HG03460 (cell line): ENCODE results near the gene TFAP2A.

Source experiments
- ATAC-seq: cut with Tn5 transposase; IDR thresholded peaks from one replicate; pipeline ENCODE4 v1.9.1; 2021; ENCODE audit not compliant: unreplicated experiment

Gene TFAP2A

DNA sequence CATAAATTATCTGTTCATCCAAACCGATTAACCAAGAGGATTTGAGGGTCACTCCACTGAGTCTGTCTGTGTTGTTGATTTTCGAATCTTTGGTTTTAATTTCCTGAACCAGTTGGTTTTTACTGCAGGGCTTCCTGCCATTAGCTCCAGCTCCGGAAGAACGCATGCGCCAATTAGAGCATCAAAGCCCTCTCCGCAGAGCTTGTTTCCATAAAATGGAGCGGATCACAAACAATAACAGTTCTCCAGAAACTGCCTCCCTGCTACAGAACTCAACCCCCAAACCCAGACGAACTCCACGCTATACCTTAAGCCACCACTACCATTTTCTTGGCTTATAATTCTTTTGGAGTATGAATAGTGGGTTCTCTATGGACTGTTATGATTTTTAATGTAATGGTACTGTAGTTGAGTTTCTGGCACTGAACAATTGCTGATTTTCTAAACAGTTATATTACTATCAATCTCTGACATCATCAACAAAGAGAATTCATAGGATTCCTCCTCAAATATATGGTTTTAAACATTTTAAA lies 13.8 kb downstream of the TFAP2A start:
- no peak for ATAC-seq

DNA sequence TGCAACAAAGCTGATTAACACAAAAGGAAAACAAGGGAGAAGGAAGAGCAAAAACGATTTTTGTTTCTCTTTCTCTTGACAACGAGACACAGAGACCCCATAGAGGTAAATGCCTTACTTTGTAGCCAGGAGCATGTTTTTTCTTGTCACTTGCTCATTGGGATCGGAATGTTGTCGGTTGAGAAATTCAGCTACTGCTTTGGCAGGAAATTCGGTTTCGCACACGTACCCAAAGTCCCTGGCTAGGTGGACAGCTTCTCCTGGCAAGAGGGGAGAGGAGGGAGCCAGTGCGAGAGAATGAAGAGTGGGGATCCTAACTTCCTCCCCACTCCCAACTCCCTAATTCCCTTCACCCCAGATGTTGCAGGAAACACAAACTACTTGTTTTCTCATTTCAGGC lies 14.5 kb downstream of the TFAP2A start:
- no peak for ATAC-seq

DNA sequence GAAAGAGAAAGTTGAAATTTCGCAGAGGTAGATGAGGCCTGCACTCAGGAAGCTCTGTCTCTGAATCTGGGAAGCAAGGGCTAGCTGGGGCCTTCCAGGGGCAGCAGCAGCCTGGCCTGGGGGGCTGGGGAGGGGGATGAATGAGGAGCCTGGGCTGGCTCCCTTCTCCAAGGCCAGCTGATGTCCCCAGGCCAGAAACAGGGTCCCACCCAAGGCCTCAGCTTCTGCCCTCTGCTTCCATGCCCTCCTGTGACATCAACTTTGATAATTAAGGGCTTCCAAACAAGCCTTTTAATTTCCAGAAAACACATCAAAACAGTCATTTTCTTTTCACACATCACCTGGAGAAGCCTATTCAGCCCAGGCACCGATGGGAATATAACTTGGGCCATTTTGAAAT lies 15.4 kb downstream of the TFAP2A start:
- ATAC-seq: no peak

GRCh38 chr6:10398446-10399218 lies 16.2 kb downstream of the TFAP2A start:
- ATAC-seq: no peak

DNA sequence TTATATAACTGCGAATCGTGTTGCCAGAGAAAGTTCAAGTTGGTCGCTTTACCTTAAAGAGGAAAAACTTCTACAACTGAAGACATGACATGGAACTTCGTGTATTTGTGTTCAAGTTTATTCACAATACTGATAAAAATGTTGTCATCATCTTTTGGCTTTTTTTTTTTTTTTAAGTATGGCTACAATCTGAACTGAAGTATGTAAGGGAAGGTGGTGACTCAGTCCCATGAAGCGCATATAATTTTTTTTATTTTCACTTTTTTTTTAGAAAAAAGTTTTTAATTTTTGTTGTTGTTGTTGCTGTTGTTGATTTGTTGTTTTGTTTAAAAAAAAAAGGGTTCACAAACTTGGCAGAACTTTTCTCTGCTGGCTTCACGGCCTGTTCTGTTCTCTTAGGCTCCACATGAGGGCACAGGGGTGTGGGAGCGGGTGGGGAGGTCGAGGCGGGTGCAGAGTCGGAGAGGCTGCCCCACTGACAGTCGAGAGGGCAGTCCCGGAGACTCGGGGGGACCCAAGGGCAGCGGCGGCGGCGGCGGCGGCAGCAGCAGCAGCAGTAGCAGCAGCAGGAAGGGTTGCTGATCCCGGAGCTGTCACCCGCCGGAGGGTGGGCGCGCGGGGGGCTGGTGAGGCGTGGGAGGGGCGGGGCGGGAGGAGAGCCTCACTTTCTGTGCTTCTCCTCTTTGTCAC lies 17.0 kb downstream of the TFAP2A start:
- ATAC-seq: no peak

DNA sequence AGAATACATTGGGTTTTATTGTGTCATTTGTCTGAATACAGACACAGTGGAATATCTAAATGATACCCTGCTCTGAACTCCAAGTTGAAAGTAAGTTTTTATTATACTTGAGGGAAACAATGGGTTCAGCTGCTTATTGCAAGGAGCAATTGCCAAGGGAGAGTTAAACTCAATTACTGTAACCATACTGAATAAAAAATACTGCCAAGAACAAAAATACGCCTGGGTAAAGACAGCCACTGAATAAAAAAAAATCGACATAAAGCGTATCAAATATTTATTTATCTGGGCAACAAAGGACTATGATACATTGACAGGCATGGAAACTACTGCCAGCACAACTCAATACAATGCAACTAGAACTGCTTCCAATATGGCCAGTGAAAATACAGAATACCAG lies 18.1 kb downstream of the TFAP2A start:
- no peak for ATAC-seq

GRCh38 chr6:10395704-10396546 lies 18.9 kb downstream of the TFAP2A start:
- ATAC-seq: no peak

GRCh38 chr6:10395171-10395703 lies 19.6 kb downstream of the TFAP2A start:
- no peak for ATAC-seq

GRCh38 chr6:10393544-10394225 lies 21.2 kb downstream of the TFAP2A start:
- ATAC-seq: no peak

GRCh38 chr6:10391799-10392198 lies 23.1 kb downstream of the TFAP2A start:
- ATAC-seq: no peak

GRCh38 chr6:10391299-10391630 lies 23.6 kb downstream of the TFAP2A start:
- ATAC-seq: no peak

GRCh38 chr6:10390495-10391298 lies 24.2 kb downstream of the TFAP2A start:
- no peak for ATAC-seq

DNA sequence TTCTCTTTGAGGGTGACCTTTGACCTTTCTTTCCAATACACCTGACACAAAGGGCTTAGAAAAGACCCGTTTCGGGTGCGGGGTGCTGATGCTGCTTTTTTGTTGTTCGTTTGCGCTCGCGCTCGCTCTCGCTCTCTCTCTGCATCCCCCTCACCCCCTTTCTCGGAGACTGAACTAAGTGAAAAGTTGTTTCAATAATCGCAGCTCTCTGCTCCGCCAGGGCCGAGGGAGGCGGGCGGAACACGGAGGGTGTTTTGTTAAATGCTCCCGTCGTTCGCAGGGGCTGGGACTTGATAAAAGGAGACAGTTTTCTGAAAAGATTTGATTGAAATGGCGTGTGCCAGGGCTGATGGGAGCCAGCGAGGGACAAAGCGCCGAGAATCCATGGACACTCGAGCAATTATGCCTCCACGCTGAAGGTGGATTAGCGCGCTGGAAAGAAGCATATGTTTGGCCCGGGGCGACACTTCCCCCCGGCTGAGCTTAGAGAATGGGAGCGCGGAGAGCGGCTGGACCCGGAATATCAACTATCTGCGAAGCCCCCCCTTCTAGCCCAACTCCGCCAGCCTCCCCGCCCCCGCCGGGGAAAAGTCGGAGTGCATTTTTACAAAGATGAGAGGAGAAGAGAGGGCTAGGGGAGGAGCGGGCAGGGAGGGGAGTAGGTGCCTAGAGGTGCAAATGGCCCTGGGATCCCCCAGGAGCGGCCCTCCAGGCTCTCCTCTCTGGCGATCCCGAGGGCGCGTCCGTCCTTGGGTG lies 25.0 kb downstream of the TFAP2A start:
- no peak for ATAC-seq

- no peak for ATAC-seq
Observed at GRCh38 chr6:10386756-10387654, 27.9 kb downstream of the TFAP2A start.

GRCh38 chr6:10386220-10386619 lies 28.7 kb downstream of the TFAP2A start:
- ATAC-seq: no peak

- ATAC-seq: no peak
Observed at GRCh38 chr6:10385524-10386132, 29.2 kb downstream of the TFAP2A start.

DNA sequence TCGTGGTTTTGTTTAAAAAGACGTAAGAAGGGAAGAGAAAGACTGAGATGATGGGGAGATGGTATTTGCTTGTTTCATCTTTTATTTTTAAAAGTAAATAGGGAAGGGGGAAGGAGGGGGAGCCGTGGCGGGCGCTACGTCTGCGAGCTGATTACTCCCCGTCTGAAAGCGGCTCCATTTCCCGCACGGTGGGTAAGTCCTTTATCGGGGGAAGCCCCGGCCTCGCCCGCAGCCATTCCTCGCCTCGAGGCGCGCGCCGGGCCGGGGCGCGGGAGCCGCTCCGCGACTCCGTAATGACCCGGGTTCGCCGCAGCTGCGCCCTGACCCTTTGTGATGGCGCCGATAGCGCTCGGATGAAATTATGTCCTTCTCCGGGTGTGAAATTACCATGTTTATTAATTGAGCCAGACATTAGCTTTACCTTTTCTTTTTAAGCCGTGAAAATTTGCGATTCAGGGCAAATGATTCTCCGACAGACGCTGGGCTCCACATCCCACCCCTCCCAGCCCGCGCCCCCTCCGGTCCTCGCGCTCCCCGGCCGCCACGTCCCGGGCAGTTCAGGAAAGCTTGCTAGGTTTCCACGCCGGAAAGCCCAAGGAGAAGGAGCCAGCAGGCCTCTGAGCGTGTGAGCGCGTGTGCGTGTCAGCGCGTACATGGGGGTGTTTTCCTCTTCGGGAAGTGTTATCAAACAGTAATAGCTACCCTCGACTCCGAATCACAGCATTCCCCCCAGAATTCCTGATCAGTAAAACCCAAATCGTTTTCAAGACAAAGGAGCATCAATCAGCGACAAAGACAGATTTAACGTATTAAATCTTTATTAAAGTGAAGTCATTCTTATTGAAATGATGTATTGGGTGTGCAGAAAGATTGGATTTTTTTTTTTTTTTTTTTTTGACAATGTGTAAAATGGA lies 30.0 kb downstream of the TFAP2A start:
- ATAC-seq: no peak
